ENCODE results near the gene VIT. TPM values are rescaled to one million over a fixed set of nuclear protein-coding genes. Genes with fewer than 3 reads are reported as not detected.

Gene VIT
- total RNA-seq, 1 donor from 2014 or later, result not detected

DNA sequence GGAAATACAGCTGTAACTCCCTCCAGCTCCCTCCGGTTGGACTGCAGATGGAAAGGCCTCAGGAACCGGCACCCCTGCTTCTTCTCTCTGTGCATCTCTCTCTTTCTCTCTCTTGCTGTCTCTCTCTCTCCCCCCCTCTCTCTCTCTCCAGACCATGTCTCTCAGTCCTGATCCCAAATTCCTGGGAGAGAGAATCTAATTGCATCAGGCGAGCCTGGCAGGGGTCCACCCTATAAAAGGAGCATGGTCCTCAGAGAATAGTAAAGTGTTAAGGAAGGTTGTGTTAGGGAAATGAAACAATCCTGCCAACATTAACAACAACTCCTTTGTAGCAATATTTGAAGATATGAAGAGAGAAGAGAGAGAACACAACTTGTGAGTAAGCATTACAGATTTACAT lies 36.7 kb downstream of the VIT start:
- intact Hi-C loops (cut with micrococcal nuclease), result no loop called here
- no peak for DNase-seq (ENCODE audit: low spot score)
- Mint-ChIP-seq H3K4me3 (no peak overlapping the region), H3K36me3 (ENCODE audit: low read depth) (no peaks in the 10 kb centered on the region), H3K4me1 (ENCODE audit: low read depth) (no peaks in the 10 kb centered on the region), H3K9me3 (no peaks in the 10 kb centered on the region), H3K27me3 (ENCODE audit: insufficient read depth) (no peaks in the 10 kb centered on the region), H3K27ac (no peak overlapping the region)

DNA sequence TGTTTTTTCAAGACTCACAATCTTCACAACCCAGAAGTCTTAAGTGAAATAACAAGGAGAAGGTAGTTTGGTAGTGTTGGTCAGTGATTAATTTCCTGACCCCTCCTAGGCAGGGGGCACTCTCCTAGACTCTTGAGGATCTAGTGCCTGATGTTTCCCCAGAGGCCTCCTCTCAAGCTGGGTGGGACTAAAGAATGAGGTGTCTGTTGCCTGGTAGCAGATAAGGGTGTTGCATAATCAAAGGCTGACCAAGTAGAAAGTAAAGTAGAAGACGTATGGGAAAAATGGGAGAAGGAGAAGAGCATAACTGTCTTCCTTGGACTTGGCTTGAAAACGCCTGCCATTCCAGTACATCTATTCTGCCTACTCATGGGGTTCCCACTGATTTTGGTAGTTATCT lies 37.8 kb downstream of the VIT start:
- intact Hi-C loops (cut with micrococcal nuclease), result no loop called here
- no peak for DNase-seq (ENCODE audit: low spot score)
- H3K4me1 Mint-ChIP-seq (ENCODE audit: low read depth), result no peaks in the 10 kb centered on the region
- no peaks in the 10 kb centered on the region for H3K9me3 Mint-ChIP-seq
- H3K4me3 Mint-ChIP-seq, result no peak overlapping the region
- peaks cover 4% of the 10 kb centered on the region for H3K27me3 Mint-ChIP-seq (ENCODE audit: insufficient read depth)
- no peaks in the 10 kb centered on the region for H3K36me3 Mint-ChIP-seq (ENCODE audit: low read depth)
- no peak overlapping the region for H3K27ac Mint-ChIP-seq

GRCh38 chr2:36737131-36737750 lies 40.7 kb downstream of the VIT start:
- intact Hi-C loops (cut with micrococcal nuclease), result no loop called here
- no peaks in the 10 kb centered on the region for H3K4me1 Mint-ChIP-seq (ENCODE audit: low read depth)
- no peak for DNase-seq (ENCODE audit: low spot score)
- H3K4me3 Mint-ChIP-seq, result no peak overlapping the region
- H3K9me3 Mint-ChIP-seq, result no peaks in the 10 kb centered on the region
- H3K27me3 Mint-ChIP-seq (ENCODE audit: insufficient read depth), result peaks cover 12% of the 10 kb centered on the region
- no peak overlapping the region for H3K27ac Mint-ChIP-seq
- H3K36me3 Mint-ChIP-seq (ENCODE audit: low read depth), result no peaks in the 10 kb centered on the region

GRCh38 chr2:36740061-36740460 lies 43.6 kb downstream of the VIT start:
- H3K9me3 Mint-ChIP-seq, result no peaks in the 10 kb centered on the region

DNA sequence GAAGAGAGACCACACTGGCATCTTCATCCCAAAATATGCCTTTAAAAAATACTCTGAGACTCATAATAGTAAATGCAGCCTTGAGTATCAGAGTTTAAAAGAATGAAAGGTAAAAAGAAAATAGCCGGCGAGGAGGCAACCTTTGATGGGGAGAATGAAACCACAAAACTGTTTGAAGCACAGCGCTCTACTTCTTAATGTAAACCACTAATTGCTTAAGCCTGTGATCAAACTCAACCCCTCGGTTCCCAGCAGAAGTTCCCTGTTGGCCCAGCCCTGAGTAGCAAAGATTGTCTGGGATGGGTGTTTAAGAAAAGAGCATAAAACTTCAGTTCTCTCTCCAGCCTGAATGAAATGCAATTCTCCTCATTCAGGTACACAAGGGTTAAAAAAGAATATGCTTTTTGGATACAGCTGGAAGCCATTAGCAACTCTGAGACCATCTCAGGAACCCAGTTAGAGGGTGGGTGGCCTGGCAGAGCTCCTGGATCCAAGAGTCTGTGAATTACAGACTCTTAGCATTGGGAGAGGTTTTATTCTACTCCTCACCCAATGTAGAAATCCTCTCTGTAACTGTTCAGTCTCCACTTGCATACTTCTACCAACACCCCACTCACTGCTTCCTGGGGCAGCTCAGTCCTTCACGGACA lies 44.8 kb downstream of the VIT start:
- Mint-ChIP-seq H3K4me3 (no peak overlapping the region), H3K4me1 (ENCODE audit: low read depth) (no peaks in the 10 kb centered on the region), H3K9me3 (no peaks in the 10 kb centered on the region), H3K27ac (no peak overlapping the region), H3K27me3 (ENCODE audit: insufficient read depth) (peaks cover 26% of the 10 kb centered on the region), H3K36me3 (ENCODE audit: low read depth) (no peaks in the 10 kb centered on the region)
- DNase-seq (ENCODE audit: low spot score), result no peak
- intact Hi-C loops (cut with micrococcal nuclease), result no loop called here

More at GRCh38 chr2:36740061-36740460, 43.6 kb downstream of the VIT start:
- intact Hi-C loops (cut with micrococcal nuclease), result no loop called here
- Mint-ChIP-seq H3K36me3 (ENCODE audit: low read depth) (no peaks in the 10 kb centered on the region), H3K27ac (no peak overlapping the region), H3K4me3 (no peak overlapping the region), H3K4me1 (ENCODE audit: low read depth) (no peaks in the 10 kb centered on the region), H3K27me3 (ENCODE audit: insufficient read depth) (peaks cover 17% of the 10 kb centered on the region)
- DNase-seq (ENCODE audit: low spot score), result no peak

- Mint-ChIP-seq H3K27me3 (ENCODE audit: insufficient read depth) (peaks cover 23% of the 10 kb centered on the region), H3K27ac (no peak overlapping the region), H3K36me3 (ENCODE audit: low read depth) (no peaks in the 10 kb centered on the region), H3K4me1 (ENCODE audit: low read depth) (no peaks in the 10 kb centered on the region), H3K4me3 (no peak overlapping the region), H3K9me3 (no peaks in the 10 kb centered on the region)
- intact Hi-C loops (cut with micrococcal nuclease), result no loop called here
- DNase-seq (ENCODE audit: low spot score), result no peak
Measured at GRCh38 chr2:36743954-36744353, 47.4 kb downstream of the VIT start.

DNA sequence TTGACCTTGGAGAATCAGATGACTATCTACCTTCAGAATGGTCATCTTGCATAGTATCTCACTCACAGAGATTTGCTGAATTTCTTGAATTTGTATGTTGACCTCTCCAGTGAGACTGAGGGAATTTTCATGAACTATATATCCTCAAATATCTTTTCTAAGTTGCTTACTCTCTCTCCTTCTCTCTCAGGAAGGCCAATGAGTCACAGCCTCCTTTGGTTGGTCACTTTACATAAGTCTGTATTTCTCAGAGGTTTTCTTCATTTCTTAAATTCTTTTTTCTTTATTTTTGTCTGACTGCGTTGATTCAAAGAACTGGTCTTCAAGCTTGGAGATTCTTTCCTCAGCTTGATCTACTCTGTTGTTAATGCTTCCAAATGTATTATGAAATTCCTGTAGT lies 51.7 kb downstream of the VIT start:
- intact Hi-C loops (cut with micrococcal nuclease), result no loop called here
- H3K4me3 Mint-ChIP-seq, result no peak overlapping the region
- no peaks in the 10 kb centered on the region for H3K36me3 Mint-ChIP-seq (ENCODE audit: low read depth)
- no peaks in the 10 kb centered on the region for H3K9me3 Mint-ChIP-seq
- no peak for DNase-seq (ENCODE audit: low spot score)
- H3K27ac Mint-ChIP-seq, result no peak overlapping the region
- H3K27me3 Mint-ChIP-seq (ENCODE audit: insufficient read depth), result peaks cover 20% of the 10 kb centered on the region
- no peaks in the 10 kb centered on the region for H3K4me1 Mint-ChIP-seq (ENCODE audit: low read depth)

GRCh38 chr2:36750101-36750500 lies 53.6 kb downstream of the VIT start:
- DNase-seq (ENCODE audit: low spot score), result no peak
- H3K27me3 Mint-ChIP-seq (ENCODE audit: insufficient read depth), result peaks cover 18% of the 10 kb centered on the region
- H3K4me3 Mint-ChIP-seq, result no peak overlapping the region
- H3K27ac Mint-ChIP-seq, result no peak overlapping the region
- H3K36me3 Mint-ChIP-seq (ENCODE audit: low read depth), result no peaks in the 10 kb centered on the region
- H3K9me3 Mint-ChIP-seq, result no peaks in the 10 kb centered on the region
- intact Hi-C loops (cut with micrococcal nuclease), result no loop called here
- no peaks in the 10 kb centered on the region for H3K4me1 Mint-ChIP-seq (ENCODE audit: low read depth)

GRCh38 chr2:36753706-36754221 lies 57.3 kb downstream of the VIT start:
- Mint-ChIP-seq H3K36me3 (ENCODE audit: low read depth) (no peaks in the 10 kb centered on the region), H3K4me1 (ENCODE audit: low read depth) (no peaks in the 10 kb centered on the region), H3K9me3 (no peaks in the 10 kb centered on the region), H3K4me3 (no peak overlapping the region), H3K27me3 (ENCODE audit: insufficient read depth) (peaks cover 10% of the 10 kb centered on the region), H3K27ac (no peak overlapping the region)
- no peak for DNase-seq (ENCODE audit: low spot score)
- intact Hi-C loops (cut with micrococcal nuclease), result no loop called here

GRCh38 chr2:36754578-36754977 lies 58.1 kb downstream of the VIT start:
- Mint-ChIP-seq H3K27ac (no peak overlapping the region), H3K4me3 (no peak overlapping the region), H3K9me3 (no peaks in the 10 kb centered on the region), H3K27me3 (ENCODE audit: insufficient read depth) (peaks cover 10% of the 10 kb centered on the region), H3K36me3 (ENCODE audit: low read depth) (no peaks in the 10 kb centered on the region), H3K4me1 (ENCODE audit: low read depth) (no peaks in the 10 kb centered on the region)
- intact Hi-C loops (cut with micrococcal nuclease), result no loop called here
- no peak for DNase-seq (ENCODE audit: low spot score)

- no peak overlapping the region for H3K4me3 Mint-ChIP-seq
- H3K36me3 Mint-ChIP-seq (ENCODE audit: low read depth), result no peaks in the 10 kb centered on the region
Measured at GRCh38 chr2:36756438-36756837, 59.9 kb downstream of the VIT start.

DNA sequence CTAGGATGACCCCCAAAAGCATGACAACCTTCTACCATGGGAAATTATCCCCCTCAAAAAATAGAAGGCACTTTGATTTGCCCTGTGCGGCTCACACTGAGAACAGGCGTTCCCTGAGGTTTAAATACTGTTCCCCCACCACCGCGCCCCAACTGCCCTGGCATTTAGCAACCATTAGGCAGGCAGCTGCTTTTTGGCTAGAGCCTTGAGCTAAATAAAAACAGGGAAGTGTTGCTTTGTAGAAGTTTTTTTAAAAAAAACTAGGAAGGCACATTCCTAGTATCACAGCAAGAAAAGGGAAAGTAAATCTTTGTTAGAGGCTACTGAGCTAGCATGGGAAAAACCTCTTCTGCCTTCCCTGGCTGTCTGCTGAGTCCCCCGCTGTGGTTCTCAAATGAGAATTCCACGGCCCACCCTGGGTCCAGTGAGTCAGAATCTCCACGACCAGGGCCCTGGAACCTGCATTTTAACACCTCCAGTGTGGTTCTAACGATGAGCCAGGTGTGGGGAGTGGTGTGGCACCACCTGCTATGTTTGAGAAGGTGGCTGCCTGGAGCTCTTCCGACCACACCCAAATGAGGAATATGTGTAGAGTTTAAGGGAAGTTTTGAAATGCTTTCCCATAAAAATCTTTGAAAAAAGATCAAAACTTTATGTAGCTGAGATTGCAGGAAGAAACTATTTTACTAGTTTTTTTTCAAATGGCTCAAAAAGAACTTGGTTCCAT lies 66.4 kb downstream of the VIT start:
- H3K27me3 Mint-ChIP-seq (ENCODE audit: insufficient read depth), result peaks cover 6% of the 10 kb centered on the region
- DNase-seq (ENCODE audit: low spot score), result no peak
- H3K4me3 Mint-ChIP-seq, result no peak overlapping the region
- no peaks in the 10 kb centered on the region for H3K36me3 Mint-ChIP-seq (ENCODE audit: low read depth)
- no peaks in the 10 kb centered on the region for H3K9me3 Mint-ChIP-seq
- intact Hi-C loops (cut with micrococcal nuclease), result no loop called here
- no peaks in the 10 kb centered on the region for H3K4me1 Mint-ChIP-seq (ENCODE audit: low read depth)
- no peak overlapping the region for H3K27ac Mint-ChIP-seq

More at GRCh38 chr2:36756438-36756837, 59.9 kb downstream of the VIT start:
- intact Hi-C loops (cut with micrococcal nuclease), result no loop called here
- Mint-ChIP-seq H3K4me1 (ENCODE audit: low read depth) (no peaks in the 10 kb centered on the region), H3K9me3 (no peaks in the 10 kb centered on the region), H3K27ac (no peak overlapping the region), H3K27me3 (ENCODE audit: insufficient read depth) (peaks cover 8% of the 10 kb centered on the region)
- no peak for DNase-seq (ENCODE audit: low spot score)

- no peaks in the 10 kb centered on the region for H3K9me3 Mint-ChIP-seq
- DNase-seq (ENCODE audit: low spot score), result no peak
- no peak overlapping the region for H3K27ac Mint-ChIP-seq
- intact Hi-C loops (cut with micrococcal nuclease), result no loop called here
- no peak overlapping the region for H3K4me3 Mint-ChIP-seq
- H3K4me1 Mint-ChIP-seq (ENCODE audit: low read depth), result no peaks in the 10 kb centered on the region
- no peaks in the 10 kb centered on the region for H3K36me3 Mint-ChIP-seq (ENCODE audit: low read depth)
- H3K27me3 Mint-ChIP-seq (ENCODE audit: insufficient read depth), result peaks cover 11% of the 10 kb centered on the region
Measured at GRCh38 chr2:36769106-36769505, 72.6 kb downstream of the VIT start.

Data from activated T-helper 1 cell treated with anti-CD3 and anti-CD28 coated beads, Interleukin-12 subunit alpha, Interleukin-12 subunit beta, Interleukin-2, Interleukin-4 antibody, amounts not matched to agents 30 ng/mL and 10 ng/mL and 1 ng/mL, durations not matched to agents 14 hours and 24 hours and 36 hours (primary cell).